NCI-H2081 (cell line): Measurements from ENCODE around the gene SPTBN1.

Experiments used
- DNase-seq, 2 experiments: peaks; one replicate each; lab custom pipeline; 2025; lab: John Stamatoyannopoulos, UW

Gene SPTBN1

DNA sequence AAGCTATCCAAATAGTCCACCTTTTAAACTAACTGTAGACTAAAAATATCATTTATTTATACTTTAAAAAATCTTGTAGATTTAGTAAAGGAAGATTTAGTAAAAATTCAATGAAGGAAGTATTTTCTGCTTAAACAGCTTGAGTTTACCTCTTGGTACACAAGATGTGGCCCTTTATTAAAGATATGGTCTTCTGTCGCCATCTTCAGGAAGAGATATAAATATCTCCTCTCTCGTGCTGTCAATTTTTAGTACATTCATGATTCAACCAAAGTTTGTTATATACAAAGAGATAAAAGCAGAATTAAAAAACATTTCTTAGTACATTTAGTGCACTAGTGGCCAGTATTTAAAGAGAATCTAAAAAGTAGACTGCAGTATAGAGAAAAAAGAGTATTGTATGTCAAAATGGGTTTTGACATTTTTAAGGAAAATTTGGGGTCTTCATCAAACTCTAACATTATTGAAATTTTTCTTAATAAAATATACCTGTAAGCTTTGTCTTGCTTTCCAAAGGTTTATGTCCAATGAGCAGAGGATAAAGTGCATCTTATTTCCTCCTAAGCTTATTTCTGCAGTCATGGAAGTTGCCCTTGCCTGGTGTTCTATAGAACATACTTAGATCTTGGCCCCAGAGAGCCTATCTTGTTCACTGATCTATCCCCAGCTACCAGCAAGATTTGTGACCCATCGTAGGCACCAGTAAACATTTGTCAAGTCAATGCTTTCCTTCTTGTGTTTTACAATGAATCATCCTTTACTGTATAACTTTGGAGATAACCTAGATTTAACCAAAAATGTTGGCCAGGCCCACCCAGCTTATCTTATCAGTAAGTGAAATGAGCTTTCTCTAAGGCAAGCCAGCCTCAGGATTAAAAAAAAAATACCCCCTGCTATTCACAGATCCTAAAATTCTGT is 248.8 kb downstream of the SPTBN1 start:
- DNase-seq, result peak; percentile 61 to 65

GRCh38 chr2:54706622-54707021 is 250.5 kb downstream of the SPTBN1 start:
- no peak for DNase-seq

DNA sequence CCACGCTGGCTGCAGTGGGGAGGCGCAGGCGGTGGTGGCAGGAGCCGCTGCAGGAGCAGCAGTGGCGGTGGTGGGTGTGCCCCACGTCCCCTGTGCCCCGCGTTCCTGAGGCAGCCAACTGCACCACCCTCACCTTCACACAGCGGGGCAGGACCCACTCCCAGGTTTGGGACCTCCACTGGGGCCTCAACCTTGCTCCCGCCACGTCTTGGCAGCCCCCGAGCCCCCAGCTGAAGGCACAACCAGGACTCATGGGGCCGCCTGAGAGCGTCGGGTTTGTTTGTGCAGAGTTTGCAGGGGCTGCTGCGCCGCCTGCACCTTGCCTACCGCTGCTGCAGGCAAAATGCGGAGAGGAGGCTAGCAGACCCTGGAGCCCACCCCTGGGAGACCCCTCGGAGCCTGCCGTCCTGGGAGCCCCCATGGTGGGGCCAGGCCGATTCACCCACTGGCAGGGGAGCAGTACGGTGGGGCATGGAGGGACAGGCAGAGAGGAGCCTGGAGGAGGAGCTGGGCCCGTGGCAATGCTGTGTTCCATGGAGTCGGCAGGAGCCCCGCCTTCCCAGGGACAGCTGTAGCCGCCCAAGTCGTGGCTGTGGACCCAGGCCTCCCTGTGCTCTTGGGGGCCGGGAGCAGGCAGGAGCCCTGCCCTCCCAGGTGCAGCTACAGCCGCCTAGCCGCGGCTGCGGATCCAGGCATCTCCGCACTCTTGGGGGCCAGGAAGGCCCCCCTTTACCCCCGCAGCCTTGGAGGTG is 252.6 kb downstream of the SPTBN1 start:
- DNase-seq, result no peak

GRCh38 chr2:54709336-54709809 is 253.2 kb downstream of the SPTBN1 start:
- no peak for DNase-seq

- DNase-seq, result no peak
Observed at GRCh38 chr2:54710216-54710615, 254.1 kb downstream of the SPTBN1 start.

- DNase-seq, result no peak
Observed at GRCh38 chr2:54712516-54712915, 256.4 kb downstream of the SPTBN1 start.

DNA sequence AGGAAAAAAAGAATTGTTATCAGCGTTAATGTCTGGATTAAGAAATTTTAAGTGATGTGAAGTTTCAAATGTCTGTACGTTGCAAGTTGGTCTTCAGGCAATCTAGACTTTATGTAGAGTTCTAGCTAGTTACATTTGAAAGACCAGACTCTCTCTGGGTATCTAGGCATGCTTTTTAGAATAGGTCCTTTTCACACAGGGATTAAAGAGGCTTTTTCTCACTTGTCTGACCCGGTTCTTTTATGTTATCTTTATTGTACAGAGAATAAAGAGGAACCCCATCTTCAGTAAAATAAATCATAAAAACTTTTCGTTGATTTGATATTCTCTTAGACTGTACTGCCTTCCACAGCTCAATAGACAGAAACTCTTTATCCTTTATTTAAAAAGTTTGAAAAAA is 258.9 kb downstream of the SPTBN1 start:
- DNase-seq, result no peak

GRCh38 chr2:54716375-54716774 is 260.2 kb downstream of the SPTBN1 start:
- no peak for DNase-seq

DNA sequence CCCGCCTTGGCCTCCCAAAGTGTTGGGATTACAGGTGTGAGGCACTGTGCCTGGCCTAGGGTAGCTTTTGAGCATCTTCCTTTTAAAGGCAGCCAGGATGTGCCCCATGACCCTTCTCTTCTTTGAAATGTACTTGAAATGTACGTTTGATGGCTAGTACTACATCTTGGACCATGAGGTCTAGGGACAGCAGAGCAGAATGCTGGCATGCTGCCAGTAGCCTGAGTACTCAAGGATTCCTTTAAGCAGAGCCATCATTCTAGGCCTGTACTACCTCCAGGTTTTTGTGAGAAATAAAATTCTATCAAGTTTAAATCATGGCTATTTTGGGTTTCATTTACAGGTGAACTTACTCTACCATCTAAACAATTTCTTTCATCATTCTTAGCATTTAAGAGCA is 264.4 kb downstream of the SPTBN1 start:
- DNase-seq, result no peak
